ENCODE results near the gene SNX30. TPM values are rescaled to one million over a fixed set of nuclear protein-coding genes. Genes with fewer than 3 reads are reported as not detected.

Gene SNX30
- total RNA-seq, 2 experiments from 2014 or later = 3.8 to 3.9 TPM

- CTCF ChIA-PET = interaction anchor here (1.6 to 2.0 kb wide), 3 partner anchors 11 to 72 kb away, joined by 4 to 9 read pairs (median 5); no protein-coding TSS in a partner anchor
- POLR2A ChIA-PET = interaction anchor here (0.6 kb wide), 1 partner anchor 330 kb away, joined by 5 read pairs; no protein-coding TSS in a partner anchor
- peaks cover 1% of the 10 kb centered on the region for H3K36me3 Mint-ChIP-seq (ENCODE audit: low read depth)
- peaks cover 2% of the 10 kb centered on the region for H3K4me1 Mint-ChIP-seq (ENCODE audit: low read depth)
- no peak overlapping the region for H3K4me3 Mint-ChIP-seq
- no peak for TF ChIP-seq CTCF (IDR thresholded peaks at IDR 0.05)
- H3K27me3 Mint-ChIP-seq = no peaks in the 10 kb centered on the region
- no peaks in the 10 kb centered on the region for H3K9me3 Mint-ChIP-seq
- H3K27ac Mint-ChIP-seq = no peak overlapping the region
- ATAC-seq = no peak
- DNase-seq = no peak
- intact Hi-C loops (cut with micrococcal nuclease) = no loop called here
Measured at GRCh38 chr9:112831281-112831851, 80.8 kb downstream of the SNX30 start.

GRCh38 chr9:112831969-112832368 is 81.4 kb downstream of the SNX30 start:
- Mint-ChIP-seq H3K4me1 (ENCODE audit: low read depth) (peaks cover 2% of the 10 kb centered on the region), H3K36me3 (ENCODE audit: low read depth) (peaks cover 1% of the 10 kb centered on the region), H3K4me3 (no peak overlapping the region), H3K27me3 (no peaks in the 10 kb centered on the region), H3K9me3 (no peaks in the 10 kb centered on the region), H3K27ac (no peak overlapping the region)
- TF ChIP-seq CTCF (IDR thresholded peaks at IDR 0.05) = no peak
- DNase-seq = no peak
- ATAC-seq = no peak
- CTCF ChIA-PET = interaction anchor here (1.6 to 2.0 kb wide), 2 partner anchors 13 to 71 kb away, joined by 4 to 5 read pairs; no protein-coding TSS in a partner anchor
- POLR2A ChIA-PET = interaction anchor here (0.6 kb wide), 1 partner anchor 331 kb away, joined by 5 read pairs; no protein-coding TSS in a partner anchor
- intact Hi-C loops (cut with micrococcal nuclease) = no loop called here

GRCh38 chr9:112833081-112833480 is 82.5 kb downstream of the SNX30 start:
- Mint-ChIP-seq H3K27me3 (no peaks in the 10 kb centered on the region), H3K4me1 (ENCODE audit: low read depth) (peaks cover 2% of the 10 kb centered on the region), H3K36me3 (ENCODE audit: low read depth) (peaks cover 1% of the 10 kb centered on the region), H3K9me3 (no peaks in the 10 kb centered on the region), H3K27ac (no peak overlapping the region), H3K4me3 (no peak overlapping the region)
- DNase-seq (no peak), ATAC-seq (no peak)
- TF ChIP-seq CTCF (IDR thresholded peaks at IDR 0.05) = no peak
- ChIA-PET CTCF (no interaction called here), POLR2A (no interaction called here)
- intact Hi-C loops (cut with micrococcal nuclease) = no loop called here

GRCh38 chr9:112836394-112836793 is 85.8 kb downstream of the SNX30 start:
- Mint-ChIP-seq H3K27me3 (no peaks in the 10 kb centered on the region), H3K27ac (no peak overlapping the region), H3K9me3 (no peaks in the 10 kb centered on the region), H3K4me3 (no peak overlapping the region), H3K36me3 (ENCODE audit: low read depth) (no peaks in the 10 kb centered on the region), H3K4me1 (ENCODE audit: low read depth) (no peaks in the 10 kb centered on the region)
- POLR2A ChIA-PET = no interaction called here
- ATAC-seq = no peak
- CTCF ChIA-PET = interaction anchor here (0.7 kb wide), 1 partner anchor 66 kb away, joined by 3 read pairs; no protein-coding TSS in a partner anchor
- DNase-seq = no peak
- no peak for TF ChIP-seq CTCF (IDR thresholded peaks at IDR 0.05)
- intact Hi-C loops (cut with micrococcal nuclease) = no loop called here

- no peaks in the 10 kb centered on the region for H3K9me3 Mint-ChIP-seq
- H3K27ac Mint-ChIP-seq = no peak overlapping the region
- H3K27me3 Mint-ChIP-seq = no peaks in the 10 kb centered on the region
- no peaks in the 10 kb centered on the region for H3K36me3 Mint-ChIP-seq (ENCODE audit: low read depth)
- no peak for DNase-seq
- ChIA-PET CTCF (interaction anchor here (1.0 to 1.1 kb wide), 2 partner anchors 65 to 76 kb away, joined by 3 to 6 read pairs; no protein-coding TSS in a partner anchor), POLR2A (no interaction called here)
- no peak overlapping the region for H3K4me3 Mint-ChIP-seq
- TF ChIP-seq CTCF (IDR thresholded peaks at IDR 0.05) = no peak
- intact Hi-C loops (cut with micrococcal nuclease) = no loop called here
- ATAC-seq = no peak
- no peaks in the 10 kb centered on the region for H3K4me1 Mint-ChIP-seq (ENCODE audit: low read depth)
Measured at GRCh38 chr9:112838342-112838741, 87.8 kb downstream of the SNX30 start.

Data from activated CD8-positive, alpha-beta T cell treated with anti-CD3 and anti-CD28 coated beads for 36 hours (primary cell).